Uterus (tissue), 4 donors: ENCODE measurements around the gene ABHD12B. TPM values are rescaled to one million over a fixed set of nuclear protein-coding genes. Genes with fewer than 3 reads are reported as not detected.

Experiments
- DNase-seq, 2 donors: peaks; one replicate each; pipeline ENCODE4 v3.0.0-alpha.2; 2019 to 2020
- H3K27ac ChIP-seq, 2 donors: fragments of 200-600 bp; sonication (generic); 1 replicate in 1 of 2; 2 replicates in 1 of 2; pipeline ENCODE4 v1.5.1; 2016 to 2018
- H3K27me3 ChIP-seq, 2 donors: fragments of 200-600 bp; sonication (generic); one replicate each; pipeline ENCODE4 v1.5.1; 2018 to 2019; ENCODE audit warnings: control low read depth in 1 of 2
- H3K36me3 ChIP-seq, 2 donors: fragments of 200-600 bp; sonication (generic); one replicate each; pipeline ENCODE4 v1.5.1; 2019; ENCODE audit warnings: control low read depth in 1 of 2
- H3K4me1 ChIP-seq, 2 donors: fragments of 200-600 bp; sonication (generic); one replicate each; pipeline ENCODE4 v1.5.1; 2018 to 2019; ENCODE audit warnings: control low read depth in 1 of 2
- H3K4me3 ChIP-seq, 2 donors: fragments of 200-600 bp; sonication (generic); 1 replicate in 1 of 2; 2 replicates in 1 of 2; pipeline ENCODE4 v1.5.1; 2018 to 2019; ENCODE audit warnings: mild to moderate bottlenecking in 1 of 2
- H3K9me3 ChIP-seq, 2 donors: fragments of 200-600 bp; sonication (generic); one replicate each; pipeline ENCODE4 v1.5.1; 2019; ENCODE audit warnings: control low read depth in 1 of 2
- POLR2A ChIP-seq, 2 donors: fragments of 450-650 bp; IDR thresholded peaks; one replicate each; pipeline ENCODE4 v1.6.1; 2016; ENCODE audit warnings: antibody characterized with exemption in 2 of 2, mild to moderate bottlenecking in 1 of 2, moderate library complexity in 1 of 2
- intact Hi-C: fragments of 100-400 bp; cut with DNase I; formaldehyde crosslinking; loops from one replicate; pipeline ENCODE4 v1.15.1; 2023; ENCODE audit warnings: low total_unique reads
- total RNA-seq, 4 donors: library from RNA; depleted of rRNA in 3 of 4; stranded (reverse); fragments of >200 nt in 3 of 4; gene quantifications; one replicate each; pipeline versions ENCODE4 v1.1.0 to v1.2.4, GENCODE V29; 2014 to 2023
- TF ChIP-seq, protein P1 (sequence below), 4 experiments: fragments of 200-600 bp in 2 of 4; fragments of 450-650 bp in 2 of 4; sonication (generic) in 2 of 4; IDR thresholded peaks; one replicate each; pipeline ENCODE4 v1.5.1; 2016 to 2019; ENCODE audit warnings: antibody characterized with exemption in 4 of 4, mild to moderate bottlenecking in 2 of 4, moderate library complexity in 1 of 4
- donor health status: DM: yes; HTN: yes; CAD: no.

The ABHD12B gene
- total RNA-seq, 4 donors from 2014 or later, result not detected

GRCh38 chr14:50928002-50928635 is 56.3 kb downstream of the ABHD12B start:
- no peak overlapping the region for H3K4me3 ChIP-seq
- no peak for TF ChIP-seq POLR2A (IDR thresholded peaks at IDR 0.05)
- TF ChIP-seq, protein P1, sequence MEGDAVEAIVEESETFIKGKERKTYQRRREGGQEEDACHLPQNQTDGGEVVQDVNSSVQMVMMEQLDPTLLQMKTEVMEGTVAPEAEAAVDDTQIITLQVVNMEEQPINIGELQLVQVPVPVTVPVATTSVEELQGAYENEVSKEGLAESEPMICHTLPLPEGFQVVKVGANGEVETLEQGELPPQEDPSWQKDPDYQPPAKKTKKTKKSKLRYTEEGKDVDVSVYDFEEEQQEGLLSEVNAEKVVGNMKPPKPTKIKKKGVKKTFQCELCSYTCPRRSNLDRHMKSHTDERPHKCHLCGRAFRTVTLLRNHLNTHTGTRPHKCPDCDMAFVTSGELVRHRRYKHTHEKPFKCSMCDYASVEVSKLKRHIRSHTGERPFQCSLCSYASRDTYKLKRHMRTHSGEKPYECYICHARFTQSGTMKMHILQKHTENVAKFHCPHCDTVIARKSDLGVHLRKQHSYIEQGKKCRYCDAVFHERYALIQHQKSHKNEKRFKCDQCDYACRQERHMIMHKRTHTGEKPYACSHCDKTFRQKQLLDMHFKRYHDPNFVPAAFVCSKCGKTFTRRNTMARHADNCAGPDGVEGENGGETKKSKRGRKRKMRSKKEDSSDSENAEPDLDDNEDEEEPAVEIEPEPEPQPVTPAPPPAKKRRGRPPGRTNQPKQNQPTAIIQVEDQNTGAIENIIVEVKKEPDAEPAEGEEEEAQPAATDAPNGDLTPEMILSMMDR (IDR thresholded peaks at IDR 0.05), result no peak
- H3K4me1 ChIP-seq, result no peaks in the 10 kb centered on the region
- DNase-seq, result no peak
- no peaks in the 10 kb centered on the region for H3K36me3 ChIP-seq
- intact Hi-C loops, result no loop called here
- no peaks in the 10 kb centered on the region for H3K27me3 ChIP-seq
- no peak overlapping the region for H3K27ac ChIP-seq
- no peaks in the 10 kb centered on the region for H3K9me3 ChIP-seq

- H3K27me3 ChIP-seq, result no peaks in the 10 kb centered on the region
- TF ChIP-seq, protein P1 (IDR thresholded peaks at IDR 0.05), result no peak
- no peak for TF ChIP-seq POLR2A (IDR thresholded peaks at IDR 0.05)
- no peaks in the 10 kb centered on the region for H3K36me3 ChIP-seq
- intact Hi-C loops, result no loop called here
- no peak overlapping the region for H3K27ac ChIP-seq
- no peaks in the 10 kb centered on the region for H3K9me3 ChIP-seq
- H3K4me1 ChIP-seq, result no peaks in the 10 kb centered on the region
- no peak for DNase-seq
- no peak overlapping the region for H3K4me3 ChIP-seq
Observed at GRCh38 chr14:50929506-50929905, 57.7 kb downstream of the ABHD12B start.

DNA sequence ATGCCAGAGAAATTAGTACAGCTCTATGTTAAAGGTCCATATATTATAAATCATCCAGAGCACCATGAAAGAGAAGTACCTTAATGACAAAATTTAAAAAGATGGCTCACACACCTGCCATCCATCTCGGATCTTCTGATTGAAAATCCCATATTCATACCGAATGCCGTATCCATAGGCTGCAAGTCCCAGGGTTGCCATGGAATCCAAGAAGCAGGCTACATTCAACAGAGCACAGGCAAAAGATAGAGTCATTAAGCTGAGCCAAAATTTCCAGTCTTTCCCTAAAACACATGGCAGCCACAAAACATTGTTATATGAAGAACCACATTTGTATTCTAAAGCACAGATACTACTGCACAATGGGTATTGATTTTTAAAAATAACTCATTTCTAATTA is 59.7 kb downstream of the ABHD12B start:
- no peaks in the 10 kb centered on the region for H3K36me3 ChIP-seq

GRCh38 chr14:50932156-50932555 is 60.3 kb downstream of the ABHD12B start:
- Histone ChIP-seq H3K27ac (no peak overlapping the region), H3K36me3 (no peaks in the 10 kb centered on the region), H3K4me3 (no peak overlapping the region), H3K27me3 (no peaks in the 10 kb centered on the region), H3K9me3 (no peaks in the 10 kb centered on the region), H3K4me1 (no peaks in the 10 kb centered on the region)
- no peak for DNase-seq
- TF ChIP-seq, protein P1 (IDR thresholded peaks at IDR 0.05), result no peak
- no peak for TF ChIP-seq POLR2A (IDR thresholded peaks at IDR 0.05)
- intact Hi-C loops, result no loop called here

More for the DNA sequence above, 59.7 kb downstream of the ABHD12B start:
- TF ChIP-seq, protein P1 (IDR thresholded peaks at IDR 0.05), result no peak
- TF ChIP-seq POLR2A (IDR thresholded peaks at IDR 0.05), result no peak
- Histone ChIP-seq H3K4me1 (no peaks in the 10 kb centered on the region), H3K4me3 (no peak overlapping the region), H3K27me3 (no peaks in the 10 kb centered on the region), H3K27ac (no peak overlapping the region), H3K9me3 (no peaks in the 10 kb centered on the region)
- intact Hi-C loops, result no loop called here
- DNase-seq, result no peak

- DNase-seq, result no peak
- Histone ChIP-seq H3K4me3 (no peak overlapping the region), H3K27me3 (no peaks in the 10 kb centered on the region), H3K4me1 (no peaks in the 10 kb centered on the region), H3K27ac (no peak overlapping the region), H3K9me3 (no peaks in the 10 kb centered on the region), H3K36me3 (no peaks in the 10 kb centered on the region)
- TF ChIP-seq, protein P1 (IDR thresholded peaks at IDR 0.05), result no peak
- no peak for TF ChIP-seq POLR2A (IDR thresholded peaks at IDR 0.05)
- intact Hi-C loops, result no loop called here
Observed at GRCh38 chr14:50932592-50933495, 61.0 kb downstream of the ABHD12B start.
